ENCODE measurements around the gene ARAP1. TPM values are rescaled to one million over a fixed set of nuclear protein-coding genes. Genes with fewer than 3 reads are reported as not detected.
A peak's percentile ranks its signal among the peaks of the same experiment; 100 is the strongest.

Gene ARAP1
- total RNA-seq, 2 experiments from 2014 or later = 69.9 to 76.6 TPM

DNA sequence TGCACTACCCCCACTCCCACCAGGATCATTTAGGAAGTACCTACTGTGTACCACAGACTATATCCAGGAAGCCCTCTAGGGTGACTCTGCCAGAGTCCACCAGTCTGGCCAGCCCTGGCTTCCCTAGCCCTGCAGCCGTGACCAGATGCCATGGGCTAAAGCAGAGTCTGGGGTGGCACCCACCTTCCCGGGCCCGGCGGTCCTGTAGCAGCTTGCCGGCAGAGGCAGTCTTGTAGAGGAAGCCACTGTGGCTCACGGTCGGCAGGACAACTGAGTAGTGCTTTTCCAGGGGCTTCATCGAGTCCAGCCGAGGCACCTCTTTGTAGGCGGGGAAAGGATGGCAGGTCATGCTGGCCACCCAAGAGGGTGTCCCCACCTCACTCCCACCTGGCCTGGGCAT, 50.7 kb downstream of the ARAP1 start:
- ChIA-PET POLR2A (no interaction called here), CTCF (interaction anchor here (0.7 kb wide), 1 partner anchor 283 kb away, joined by 3 read pairs; no protein-coding TSS in a partner anchor)
- no peaks in the 10 kb centered on the region for H3K27me3 Mint-ChIP-seq
- intact Hi-C loops (cut with DNase I, micrococcal nuclease) = no loop called here
- ATAC-seq = no peak
- no peak overlapping the region for H3K27ac Mint-ChIP-seq
- DNase-seq = no peak
- H3K9me3 Mint-ChIP-seq (ENCODE audit: low read depth) = no peaks in the 10 kb centered on the region
- H3K36me3 Mint-ChIP-seq (ENCODE audit: low read depth) = peaks cover 27% of the 10 kb centered on the region
- no peak overlapping the region for H3K4me3 Mint-ChIP-seq
- no peaks in the 10 kb centered on the region for H3K4me1 Mint-ChIP-seq

DNA sequence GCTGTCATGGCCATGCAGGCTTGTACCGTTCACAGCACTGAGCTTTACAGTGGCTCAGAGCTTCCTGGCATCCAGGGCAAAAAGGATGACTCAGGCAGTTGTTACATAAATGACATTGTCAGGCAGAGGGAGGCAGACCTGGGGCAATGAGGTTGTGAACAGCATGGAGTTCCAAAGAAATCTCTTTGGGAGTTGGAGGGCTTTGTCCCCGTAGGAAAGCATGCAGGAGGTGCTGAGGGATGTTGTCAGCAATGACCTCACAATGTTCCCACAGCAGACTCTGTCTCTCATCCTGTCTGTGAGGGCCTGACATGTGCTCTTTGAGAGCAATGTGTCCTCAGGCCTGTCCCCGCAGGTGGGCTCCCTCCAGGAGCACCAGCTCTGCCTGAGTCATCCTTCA, 52.1 kb downstream of the ARAP1 start:
- H3K4me1 Mint-ChIP-seq = no peaks in the 10 kb centered on the region
- ChIA-PET CTCF (no interaction called here), POLR2A (no interaction called here)
- no peak overlapping the region for H3K27ac Mint-ChIP-seq
- no peak overlapping the region for H3K4me3 Mint-ChIP-seq
- no peak for DNase-seq
- intact Hi-C loops (cut with DNase I, micrococcal nuclease) = no loop called here
- peak; percentile 42 for ATAC-seq
- no peaks in the 10 kb centered on the region for H3K27me3 Mint-ChIP-seq
- H3K9me3 Mint-ChIP-seq (ENCODE audit: low read depth) = no peaks in the 10 kb centered on the region
- peaks cover 26% of the 10 kb centered on the region for H3K36me3 Mint-ChIP-seq (ENCODE audit: low read depth)

DNA sequence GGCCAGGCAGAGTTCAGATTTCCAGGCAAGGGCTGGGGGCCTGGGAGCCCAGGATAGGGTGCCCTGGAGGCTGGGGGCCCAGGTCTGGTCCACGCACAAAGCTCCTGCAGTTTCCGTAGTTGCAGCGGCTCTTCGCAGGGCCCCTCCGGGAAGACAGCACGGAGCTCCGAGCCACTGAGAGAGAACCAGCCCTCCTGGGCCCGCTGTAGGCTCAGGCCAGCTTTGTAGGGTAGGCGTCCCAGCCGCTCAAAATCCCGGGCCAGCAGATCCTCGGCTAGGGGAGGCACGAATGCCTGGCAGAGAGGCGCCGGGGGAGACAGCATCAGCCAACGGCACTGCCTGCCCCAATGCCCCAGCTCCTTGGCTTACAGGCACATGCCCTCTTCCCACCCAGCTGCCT, 54.4 kb downstream of the ARAP1 start:
- peaks cover 32% of the 10 kb centered on the region for H3K36me3 Mint-ChIP-seq (ENCODE audit: low read depth)
- CTCF ChIA-PET = interaction anchor here (0.6 to 1.7 kb wide), 4 partner anchors 12 to 27 kb away, joined by 3 to 5 read pairs (median 4); no protein-coding TSS in a partner anchor
- intact Hi-C loops (cut with DNase I, micrococcal nuclease) = no loop called here
- DNase-seq = no peak
- ATAC-seq = no peak
- H3K4me1 Mint-ChIP-seq = no peaks in the 10 kb centered on the region
- no peak overlapping the region for H3K27ac Mint-ChIP-seq
- no peak overlapping the region for H3K4me3 Mint-ChIP-seq
- no peaks in the 10 kb centered on the region for H3K9me3 Mint-ChIP-seq (ENCODE audit: low read depth)
- no peaks in the 10 kb centered on the region for H3K27me3 Mint-ChIP-seq
- POLR2A ChIA-PET = no interaction called here

DNA sequence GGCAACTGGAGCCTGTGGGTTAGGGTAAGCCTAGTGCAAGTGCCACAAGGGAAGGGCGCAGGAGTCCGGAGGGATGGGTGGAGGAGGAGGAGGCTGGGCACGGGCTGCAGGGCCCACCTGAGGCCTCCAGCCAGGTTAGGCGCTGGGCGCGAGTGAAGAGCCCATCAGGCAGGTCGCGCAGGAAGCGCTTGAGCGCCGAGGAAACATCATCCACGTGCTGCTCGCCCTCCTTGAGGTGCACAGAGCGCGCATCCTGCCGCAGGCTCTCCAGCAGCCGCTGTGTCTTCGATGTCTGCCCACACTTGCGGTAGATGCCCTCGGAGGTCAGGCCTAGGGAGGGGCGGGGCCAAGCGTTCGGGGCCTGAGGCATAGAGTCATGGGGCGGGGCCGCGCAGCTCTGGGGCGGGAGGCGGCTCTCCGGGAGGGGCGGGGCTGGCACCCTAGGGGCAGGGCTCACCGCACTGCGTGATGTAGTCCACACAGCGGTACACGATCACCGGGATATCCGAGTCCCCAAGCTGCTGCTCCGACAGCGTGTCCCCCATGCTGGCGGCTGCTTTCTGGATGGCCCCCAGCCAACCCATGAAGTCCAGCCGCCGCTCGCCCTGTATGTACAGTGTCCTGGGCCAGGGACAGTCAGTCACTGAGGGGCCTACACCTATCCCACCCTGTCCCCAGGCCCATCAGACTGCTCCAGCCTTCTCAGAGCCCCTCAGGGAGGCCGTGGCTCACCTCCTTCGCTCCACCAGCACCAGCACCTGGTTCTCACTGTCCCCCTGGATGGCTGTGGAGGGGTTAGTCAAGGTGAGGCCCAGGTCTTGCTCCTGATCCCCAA, 55.1 kb downstream of the ARAP1 start:
- peaks cover 32% of the 10 kb centered on the region for H3K36me3 Mint-ChIP-seq (ENCODE audit: low read depth)
- H3K27ac Mint-ChIP-seq = no peak overlapping the region
- intact Hi-C loops (cut with DNase I, micrococcal nuclease) = no loop called here
- DNase-seq (no peak), ATAC-seq (peak; percentile 20)
- H3K9me3 Mint-ChIP-seq (ENCODE audit: low read depth) = no peaks in the 10 kb centered on the region
- no peaks in the 10 kb centered on the region for H3K4me1 Mint-ChIP-seq
- CTCF ChIA-PET = interaction anchor here (0.8 to 1.1 kb wide), 2 partner anchors 13 to 28 kb away, joined by 3 to 4 read pairs; no protein-coding TSS in a partner anchor
- H3K27me3 Mint-ChIP-seq = no peaks in the 10 kb centered on the region
- POLR2A ChIA-PET = no interaction called here
- no peak overlapping the region for H3K4me3 Mint-ChIP-seq

DNA sequence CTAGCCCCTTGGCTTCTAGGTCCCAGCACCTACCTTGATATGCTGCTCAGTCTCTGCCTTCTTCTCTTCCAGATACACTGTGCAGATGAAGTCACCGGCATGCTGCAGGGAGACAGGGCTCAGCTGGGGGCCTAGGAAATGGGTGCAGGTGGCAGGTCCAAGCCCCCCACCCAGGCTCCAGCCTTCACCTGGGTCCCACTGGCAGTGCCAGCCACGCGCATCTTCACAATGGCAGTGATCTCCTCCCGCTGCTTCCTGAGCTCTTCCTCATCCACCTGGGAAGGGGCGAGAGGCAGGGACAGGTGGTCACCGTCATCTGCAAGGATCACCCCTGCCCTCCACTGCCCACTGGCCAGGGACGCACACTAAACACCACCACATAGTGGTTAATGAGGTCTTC, 56.9 kb downstream of the ARAP1 start:
- POLR2A ChIA-PET = no interaction called here
- Mint-ChIP-seq H3K4me1 (no peaks in the 10 kb centered on the region), H3K27me3 (no peaks in the 10 kb centered on the region), H3K9me3 (ENCODE audit: low read depth) (no peaks in the 10 kb centered on the region), H3K27ac (no peak overlapping the region), H3K4me3 (no peak overlapping the region), H3K36me3 (ENCODE audit: low read depth) (peaks cover 24% of the 10 kb centered on the region)
- intact Hi-C loops (cut with DNase I, micrococcal nuclease) = no loop called here
- ATAC-seq (no peak), DNase-seq (no peak)
- CTCF ChIA-PET = no interaction called here

DNA sequence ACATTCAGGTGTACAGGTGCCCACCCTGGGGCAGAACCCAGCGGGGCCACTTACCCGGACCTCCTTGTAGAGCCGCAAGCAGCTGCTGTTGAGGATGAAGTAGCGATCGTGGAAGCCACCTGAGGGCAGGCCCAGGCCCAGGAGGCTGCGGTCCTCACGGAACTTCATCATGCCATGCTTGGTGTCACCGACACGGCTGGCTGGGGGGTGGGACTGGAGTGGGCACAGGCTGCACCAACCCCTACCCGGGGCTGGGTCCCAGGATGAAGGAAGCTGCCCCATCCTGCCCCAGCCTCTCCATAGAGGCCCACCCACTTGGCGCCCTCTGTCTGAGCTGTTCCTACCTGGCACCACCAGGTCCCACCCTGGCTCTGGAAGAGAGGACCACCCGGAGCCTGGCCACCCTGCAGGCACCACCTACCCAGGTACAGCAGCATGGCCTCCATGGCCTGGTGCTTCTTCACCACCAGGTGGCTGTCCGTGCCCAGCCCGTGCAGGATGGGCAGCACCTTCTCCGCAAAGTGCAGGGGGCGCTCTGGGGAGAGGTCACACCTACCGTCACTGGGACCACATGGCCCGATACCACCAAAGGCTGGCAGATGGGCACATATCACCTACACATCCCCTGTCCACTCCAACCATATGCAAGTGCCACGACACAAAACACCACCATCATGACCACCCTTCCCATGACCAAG, 58.8 kb downstream of the ARAP1 start:
- ChIA-PET POLR2A (no interaction called here), CTCF (interaction anchor here (1.6 kb wide), 1 partner anchor 9 kb away, joined by 8 read pairs; no protein-coding TSS in a partner anchor)
- no peak for DNase-seq
- H3K4me1 Mint-ChIP-seq = no peaks in the 10 kb centered on the region
- intact Hi-C loops (cut with DNase I, micrococcal nuclease) = no loop called here
- peaks cover 11% of the 10 kb centered on the region for H3K36me3 Mint-ChIP-seq (ENCODE audit: low read depth)
- no peaks in the 10 kb centered on the region for H3K27me3 Mint-ChIP-seq
- no peaks in the 10 kb centered on the region for H3K9me3 Mint-ChIP-seq (ENCODE audit: low read depth)
- H3K4me3 Mint-ChIP-seq = no peak overlapping the region
- no peak for ATAC-seq
- no peak overlapping the region for H3K27ac Mint-ChIP-seq

DNA sequence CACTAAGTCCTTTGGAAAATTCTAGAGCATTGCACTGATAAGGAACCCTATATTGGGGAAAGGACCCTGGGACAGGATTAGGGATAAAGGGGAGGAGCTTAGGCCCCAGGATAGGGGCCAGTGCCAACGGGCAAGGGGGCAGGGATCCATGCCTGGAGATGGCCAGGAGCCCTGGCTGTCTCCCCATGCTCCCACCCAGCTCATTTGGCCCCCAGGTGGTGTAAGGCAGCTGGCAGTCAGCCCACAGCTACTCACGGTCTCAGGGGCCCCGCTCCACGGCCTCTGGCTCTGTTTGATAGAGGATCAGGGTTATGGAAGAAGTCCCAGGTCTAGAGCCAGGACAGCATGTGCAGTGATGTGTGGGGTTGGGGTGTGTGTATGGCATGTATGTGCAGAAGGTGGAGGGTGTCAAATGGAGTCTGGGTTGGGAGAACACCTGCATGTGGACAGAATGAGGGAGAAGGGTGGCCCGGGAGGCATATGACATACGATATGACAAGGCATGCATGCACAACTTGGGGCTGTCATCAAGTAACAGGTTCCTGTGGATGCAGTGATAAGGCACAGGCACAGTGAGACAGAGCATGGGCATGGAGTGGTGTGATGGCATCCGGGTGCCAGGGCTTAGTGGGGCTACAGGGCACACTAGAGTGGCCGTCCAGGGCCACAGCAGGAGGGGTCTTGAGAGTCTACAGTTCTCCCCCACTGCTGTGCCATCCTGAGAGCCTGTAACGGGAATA, 59.5 kb downstream of the ARAP1 start:
- POLR2A ChIA-PET = no interaction called here
- Mint-ChIP-seq H3K4me1 (no peaks in the 10 kb centered on the region), H3K4me3 (no peak overlapping the region), H3K9me3 (ENCODE audit: low read depth) (no peaks in the 10 kb centered on the region), H3K27me3 (no peaks in the 10 kb centered on the region), H3K27ac (no peak overlapping the region), H3K36me3 (ENCODE audit: low read depth) (peaks cover 14% of the 10 kb centered on the region)
- ATAC-seq = no peak
- DNase-seq = no peak
- CTCF ChIA-PET = interaction anchor here (1.6 kb wide), 1 partner anchor 8 kb away, joined by 8 read pairs; no protein-coding TSS in a partner anchor
- intact Hi-C loops (cut with DNase I, micrococcal nuclease) = no loop called here

DNA sequence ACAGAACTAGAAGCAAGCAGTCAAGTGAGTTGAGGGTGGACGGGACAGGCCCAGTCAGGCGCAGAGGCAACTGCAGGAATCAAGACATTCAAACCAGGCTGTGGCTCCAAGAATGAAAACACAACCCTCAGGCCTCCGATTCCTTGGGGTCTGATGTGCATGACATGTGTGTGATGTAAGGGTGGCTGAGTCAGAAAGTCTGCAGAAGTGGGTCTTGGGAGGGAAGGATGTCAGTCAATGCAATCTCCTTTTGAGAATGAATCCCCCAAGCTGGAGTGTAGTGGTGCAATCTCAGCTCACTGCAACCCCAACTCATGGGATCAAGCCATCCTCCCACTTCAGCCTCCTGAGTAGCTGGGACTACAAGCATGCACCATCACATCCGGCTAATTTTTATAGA, 62.0 kb downstream of the ARAP1 start:
- no peaks in the 10 kb centered on the region for H3K9me3 Mint-ChIP-seq (ENCODE audit: low read depth)
- no peaks in the 10 kb centered on the region for H3K27me3 Mint-ChIP-seq

DNA sequence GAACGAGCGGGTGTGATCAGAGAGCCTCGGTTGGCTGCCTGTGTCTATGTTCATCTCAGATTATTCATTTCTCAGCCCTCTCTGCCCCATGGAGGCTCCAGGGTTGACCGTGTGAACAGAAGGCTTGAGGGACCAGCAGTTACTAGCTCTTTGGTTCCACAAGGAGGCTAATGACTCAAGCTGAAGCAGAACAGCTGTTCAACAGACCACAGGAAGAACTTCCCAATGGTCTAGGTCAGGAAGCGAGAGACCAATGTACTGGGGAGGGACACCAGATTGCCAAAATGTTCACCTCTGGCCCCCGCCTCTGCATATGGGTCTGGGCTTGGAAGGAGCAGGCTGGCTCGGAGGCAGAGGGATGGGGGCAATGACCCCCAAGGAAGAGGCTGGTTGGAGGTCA, 63.3 kb downstream of the ARAP1 start:
- ChIA-PET CTCF (no interaction called here), POLR2A (no interaction called here)
- Mint-ChIP-seq H3K9me3 (ENCODE audit: low read depth) (no peaks in the 10 kb centered on the region), H3K36me3 (ENCODE audit: low read depth) (peaks cover 9% of the 10 kb centered on the region), H3K4me3 (no peak overlapping the region), H3K4me1 (peaks cover 13% of the 10 kb centered on the region), H3K27me3 (no peaks in the 10 kb centered on the region), H3K27ac (no peak overlapping the region)
- DNase-seq (no peak), ATAC-seq (no peak)
- intact Hi-C loops (cut with DNase I, micrococcal nuclease) = no loop called here

More for the DNA sequence above, 62.0 kb downstream of the ARAP1 start:
- Mint-ChIP-seq H3K36me3 (ENCODE audit: low read depth) (peaks cover 15% of the 10 kb centered on the region), H3K4me1 (peaks cover 13% of the 10 kb centered on the region), H3K4me3 (no peak overlapping the region), H3K27ac (peak overlapping the region; percentile 16)
- DNase-seq = no peak
- ChIA-PET CTCF (interaction anchor here (0.6 kb wide), 1 partner anchor 219 kb away, joined by 3 read pairs; no protein-coding TSS in a partner anchor), POLR2A (no interaction called here)
- no peak for ATAC-seq
- intact Hi-C loops (cut with DNase I, micrococcal nuclease) = no loop called here

DNA sequence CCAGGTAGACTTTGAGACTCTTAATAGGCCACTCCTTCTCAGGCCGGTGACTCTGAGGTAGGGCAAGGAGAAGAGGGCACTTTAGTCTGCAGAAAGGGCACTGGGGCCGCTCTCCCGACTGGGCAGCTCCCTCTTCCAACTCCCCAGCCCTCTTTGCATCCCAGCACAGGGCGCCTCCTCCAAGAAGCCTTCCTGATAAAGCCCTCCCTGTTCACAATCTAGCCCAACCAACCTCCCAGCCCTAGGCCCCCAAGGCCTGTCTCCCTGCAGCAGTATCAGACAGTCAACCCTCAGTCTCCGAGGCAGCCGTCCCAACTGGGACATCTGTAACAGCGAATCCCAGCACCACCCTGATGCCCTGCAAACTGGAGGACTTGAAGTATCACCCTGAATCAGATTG, 63.7 kb downstream of the ARAP1 start:
- CTCF ChIA-PET = no interaction called here
- H3K27me3 Mint-ChIP-seq = no peaks in the 10 kb centered on the region
- POLR2A ChIA-PET = no interaction called here
- peaks cover 13% of the 10 kb centered on the region for H3K4me1 Mint-ChIP-seq
- peaks cover 9% of the 10 kb centered on the region for H3K36me3 Mint-ChIP-seq (ENCODE audit: low read depth)
- no peak for ATAC-seq
- no peaks in the 10 kb centered on the region for H3K9me3 Mint-ChIP-seq (ENCODE audit: low read depth)
- intact Hi-C loops (cut with DNase I, micrococcal nuclease) = no loop called here
- H3K4me3 Mint-ChIP-seq = no peak overlapping the region
- H3K27ac Mint-ChIP-seq = peak overlapping the region; percentile 15
- DNase-seq = no peak

DNA sequence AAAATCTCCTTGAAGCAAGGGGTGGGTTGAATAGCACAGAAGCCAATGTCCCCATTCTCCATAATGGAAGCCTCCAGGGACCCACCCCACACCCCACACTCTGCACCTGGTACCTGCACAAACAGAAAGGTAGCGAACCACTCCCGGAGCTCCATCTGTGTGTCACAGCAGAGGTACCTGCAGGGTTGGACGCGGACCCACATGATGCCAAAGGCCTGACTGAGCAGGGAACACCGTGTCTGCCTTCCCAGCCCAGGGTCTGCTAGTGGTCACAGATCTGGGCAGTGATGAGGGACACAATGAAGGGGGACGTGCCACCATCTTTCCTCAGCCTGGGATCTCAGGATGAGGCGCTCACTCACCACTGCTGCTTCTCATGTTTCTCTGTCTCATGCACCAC, 64.9 kb downstream of the ARAP1 start:
- DNase-seq (no peak), ATAC-seq (no peak)
- ChIA-PET CTCF (no interaction called here), POLR2A (interaction anchor here (0.5 kb wide), 1 partner anchor 145 kb away, joined by 3 read pairs; no protein-coding TSS in a partner anchor)
- Mint-ChIP-seq H3K9me3 (ENCODE audit: low read depth) (no peaks in the 10 kb centered on the region), H3K27me3 (no peaks in the 10 kb centered on the region), H3K4me3 (no peak overlapping the region), H3K27ac (peak overlapping the region; percentile 30), H3K36me3 (ENCODE audit: low read depth) (peaks cover 9% of the 10 kb centered on the region), H3K4me1 (peaks cover 13% of the 10 kb centered on the region)
- intact Hi-C loops (cut with DNase I, micrococcal nuclease) = no loop called here

Data from activated CD4-positive, alpha-beta T cell treated with anti-CD3 and anti-CD28 coated beads for 36 hours (primary cell).